ENCODE measurements around the gene SECTM1. TPM values are rescaled to one million over a fixed set of nuclear protein-coding genes. Genes with fewer than 3 reads are reported as not detected.

SECTM1 gene
- total RNA-seq, 1 donor from 2014 or later = not detected

DNA sequence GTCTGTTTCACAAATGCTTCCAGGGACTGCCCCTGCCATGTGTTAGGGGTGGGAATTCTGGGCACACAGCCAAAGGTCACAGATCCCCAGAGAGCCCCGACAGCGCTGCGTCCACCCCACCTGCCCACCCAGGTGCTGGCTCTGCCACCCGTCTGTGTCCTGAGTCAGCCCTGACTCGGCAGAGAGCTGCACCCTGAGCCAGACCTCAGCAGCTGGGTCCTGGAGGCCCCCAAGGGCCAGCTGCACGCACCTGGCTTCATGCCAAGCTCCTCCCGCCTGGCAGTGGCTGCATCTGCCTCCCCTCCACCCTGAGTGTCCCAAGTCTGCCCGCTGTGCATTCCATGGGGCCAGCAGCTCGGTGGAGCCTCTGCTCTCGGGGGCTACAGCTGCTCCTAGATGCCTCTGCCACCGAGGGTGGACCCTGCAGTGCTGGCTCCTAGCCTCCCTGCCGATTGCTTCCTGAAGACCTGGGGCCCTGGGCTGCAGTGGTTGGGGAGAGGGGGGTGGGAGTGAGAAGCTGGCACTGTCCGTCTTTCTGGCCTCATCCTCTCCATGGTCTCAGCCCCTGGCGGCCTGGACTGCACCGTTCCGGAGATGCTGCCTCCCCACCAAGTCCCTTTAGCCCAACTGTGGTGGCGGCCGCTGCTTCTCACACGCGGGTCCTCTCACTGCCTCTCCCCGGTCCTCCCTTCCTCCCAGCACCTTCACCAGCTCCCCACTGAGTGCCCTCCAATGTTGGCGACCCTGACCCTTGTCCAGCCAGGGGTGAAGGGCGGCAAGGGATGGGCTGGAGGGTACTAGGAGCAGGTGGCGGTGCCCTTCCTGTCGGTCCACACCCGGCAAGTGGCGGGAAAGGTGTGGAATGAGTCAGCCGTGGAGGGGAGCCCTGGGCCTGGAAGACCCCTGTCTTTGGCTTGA is 3.0 kb downstream of the SECTM1 start:
- Mint-ChIP-seq H3K36me3 (ENCODE audit: insufficient read depth) (no peaks in the 10 kb centered on the region), H3K9me3 (ENCODE audit: low read depth) (no peaks in the 10 kb centered on the region), H3K4me1 (ENCODE audit: low read depth) (peaks cover 8% of the 10 kb centered on the region), H3K27me3 (peaks cover 40% of the 10 kb centered on the region), H3K27ac (no peak overlapping the region), H3K4me3 (ENCODE audit: low read depth) (no peak overlapping the region)
- TF ChIP-seq, protein P1, sequence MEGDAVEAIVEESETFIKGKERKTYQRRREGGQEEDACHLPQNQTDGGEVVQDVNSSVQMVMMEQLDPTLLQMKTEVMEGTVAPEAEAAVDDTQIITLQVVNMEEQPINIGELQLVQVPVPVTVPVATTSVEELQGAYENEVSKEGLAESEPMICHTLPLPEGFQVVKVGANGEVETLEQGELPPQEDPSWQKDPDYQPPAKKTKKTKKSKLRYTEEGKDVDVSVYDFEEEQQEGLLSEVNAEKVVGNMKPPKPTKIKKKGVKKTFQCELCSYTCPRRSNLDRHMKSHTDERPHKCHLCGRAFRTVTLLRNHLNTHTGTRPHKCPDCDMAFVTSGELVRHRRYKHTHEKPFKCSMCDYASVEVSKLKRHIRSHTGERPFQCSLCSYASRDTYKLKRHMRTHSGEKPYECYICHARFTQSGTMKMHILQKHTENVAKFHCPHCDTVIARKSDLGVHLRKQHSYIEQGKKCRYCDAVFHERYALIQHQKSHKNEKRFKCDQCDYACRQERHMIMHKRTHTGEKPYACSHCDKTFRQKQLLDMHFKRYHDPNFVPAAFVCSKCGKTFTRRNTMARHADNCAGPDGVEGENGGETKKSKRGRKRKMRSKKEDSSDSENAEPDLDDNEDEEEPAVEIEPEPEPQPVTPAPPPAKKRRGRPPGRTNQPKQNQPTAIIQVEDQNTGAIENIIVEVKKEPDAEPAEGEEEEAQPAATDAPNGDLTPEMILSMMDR (IDR thresholded peaks at IDR 0.05; ENCODE audit: unreplicated experiment) = no peak
- DNase-seq (ENCODE audit: low spot score, unreplicated experiment) = no peak

DNA sequence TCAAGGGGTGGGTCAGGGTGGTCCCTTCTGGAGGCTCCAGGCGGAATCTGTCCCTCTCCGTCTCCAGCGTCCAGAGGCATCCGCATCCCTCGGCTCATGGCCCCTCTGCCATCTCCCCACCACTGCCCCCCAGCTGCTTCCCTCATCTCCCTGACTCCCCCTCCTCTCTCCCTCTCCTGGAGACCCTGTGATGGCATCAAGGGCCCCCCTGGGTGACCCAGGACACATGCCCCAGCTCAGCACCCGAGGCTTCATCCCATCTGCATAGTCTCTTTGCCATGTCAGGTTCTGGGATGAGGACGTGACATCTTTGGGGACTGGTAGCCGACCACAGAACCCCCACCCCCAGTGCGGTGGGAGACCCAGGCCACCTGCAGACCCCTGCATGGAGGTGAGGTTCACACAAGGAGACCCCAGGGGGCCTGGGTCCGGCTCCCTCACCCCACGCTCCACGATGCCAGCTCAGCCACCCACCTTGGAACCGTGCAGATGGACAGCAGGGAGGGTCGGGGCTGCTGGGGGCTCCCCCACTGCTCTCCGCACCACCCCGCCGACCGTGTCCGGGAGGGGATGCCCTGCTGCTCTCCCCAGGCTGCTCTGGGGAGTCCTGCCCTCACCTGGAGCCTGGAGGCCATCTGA is 3.8 kb downstream of the SECTM1 start:
- TF ChIP-seq, protein P1 (IDR thresholded peaks at IDR 0.05; ENCODE audit: unreplicated experiment) = no peak
- H3K9me3 Mint-ChIP-seq (ENCODE audit: low read depth) = no peaks in the 10 kb centered on the region
- no peak for DNase-seq (ENCODE audit: low spot score, unreplicated experiment)
- peaks cover 5% of the 10 kb centered on the region for H3K4me1 Mint-ChIP-seq (ENCODE audit: low read depth)
- peaks cover 32% of the 10 kb centered on the region for H3K27me3 Mint-ChIP-seq
- no peak overlapping the region for H3K4me3 Mint-ChIP-seq (ENCODE audit: low read depth)
- H3K36me3 Mint-ChIP-seq (ENCODE audit: insufficient read depth) = no peaks in the 10 kb centered on the region
- no peak overlapping the region for H3K27ac Mint-ChIP-seq

DNA sequence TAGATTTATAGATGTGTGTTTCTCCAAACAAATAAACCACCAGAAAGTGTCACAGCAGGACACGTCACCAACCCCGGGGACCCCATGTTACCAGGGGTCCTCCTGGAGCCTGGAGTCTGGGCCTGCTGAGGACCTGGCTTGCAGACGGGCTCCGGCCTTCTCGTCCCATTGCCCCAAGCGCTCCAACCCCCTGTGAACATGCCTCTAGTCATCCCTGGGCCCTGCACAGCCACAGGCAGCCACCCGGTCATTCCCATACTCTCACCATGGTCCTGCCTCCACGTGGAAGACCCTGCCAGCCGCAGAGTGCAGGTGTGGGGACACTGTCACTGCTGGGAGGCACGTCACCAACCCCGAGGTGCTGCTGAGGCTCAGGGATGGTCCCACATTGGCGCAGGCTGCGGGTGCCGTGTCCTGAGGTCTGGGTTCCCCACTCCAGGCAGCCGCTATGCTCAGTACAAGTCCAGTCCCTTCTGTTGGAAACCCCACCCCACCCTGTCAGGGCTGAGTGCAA is 4.5 kb downstream of the SECTM1 start:
- Mint-ChIP-seq H3K27me3 (peaks cover 27% of the 10 kb centered on the region), H3K27ac (no peak overlapping the region)

DNA sequence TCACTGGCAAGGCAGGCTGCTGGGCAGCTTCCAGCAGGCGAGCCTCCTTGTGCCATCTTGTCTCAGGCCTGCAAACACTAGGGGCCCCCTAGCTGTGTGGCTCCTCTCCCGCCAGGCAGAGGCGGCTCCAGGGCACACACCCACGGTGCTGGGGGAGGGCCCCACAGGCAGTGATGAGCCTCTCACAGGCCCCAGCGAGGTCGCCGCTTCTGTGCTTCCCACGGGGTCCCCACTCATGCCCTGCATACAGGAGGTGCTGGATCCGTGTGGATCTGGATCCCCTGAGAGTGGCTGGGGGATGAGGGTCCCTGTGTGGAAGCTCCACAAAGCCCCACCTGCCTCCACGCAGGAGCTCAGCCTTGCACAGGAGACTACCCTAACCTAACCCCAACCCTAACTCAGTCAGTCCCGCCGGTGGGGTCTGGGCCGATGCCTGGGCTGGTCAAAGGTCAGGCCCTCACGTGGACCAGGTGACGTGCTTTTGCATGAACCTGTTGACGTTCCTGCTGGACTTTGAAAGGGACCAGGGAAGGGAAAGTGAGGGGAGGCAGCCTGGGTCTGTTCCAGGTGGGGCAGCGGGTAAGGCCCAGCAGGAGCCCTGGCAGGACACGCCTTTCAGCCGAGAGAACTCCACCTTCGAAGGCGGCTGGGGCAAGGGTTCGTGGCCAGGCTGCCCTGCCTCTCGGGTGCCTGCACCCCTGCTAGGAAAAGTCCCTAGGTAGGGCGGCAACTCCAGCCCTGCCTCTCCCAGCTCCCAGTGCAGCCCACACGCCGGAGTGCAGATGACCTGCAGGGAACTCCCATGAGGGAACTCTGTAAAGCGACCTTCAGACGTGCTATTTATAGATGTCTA is 5.2 kb downstream of the SECTM1 start:
- no peaks in the 10 kb centered on the region for H3K9me3 Mint-ChIP-seq (ENCODE audit: low read depth)
- H3K4me3 Mint-ChIP-seq (ENCODE audit: low read depth) = no peak overlapping the region
- peaks cover 5% of the 10 kb centered on the region for H3K4me1 Mint-ChIP-seq (ENCODE audit: low read depth)
- TF ChIP-seq, protein P1 (IDR thresholded peaks at IDR 0.05; ENCODE audit: unreplicated experiment) = no peak
- no peaks in the 10 kb centered on the region for H3K36me3 Mint-ChIP-seq (ENCODE audit: insufficient read depth)
- H3K27me3 Mint-ChIP-seq = peaks cover 27% of the 10 kb centered on the region
- H3K27ac Mint-ChIP-seq = no peak overlapping the region
- DNase-seq (ENCODE audit: low spot score, unreplicated experiment) = no peak

More for the DNA sequence above, 4.5 kb downstream of the SECTM1 start:
- Mint-ChIP-seq H3K36me3 (ENCODE audit: insufficient read depth) (no peaks in the 10 kb centered on the region), H3K9me3 (ENCODE audit: low read depth) (no peaks in the 10 kb centered on the region), H3K4me1 (ENCODE audit: low read depth) (peaks cover 5% of the 10 kb centered on the region), H3K4me3 (ENCODE audit: low read depth) (no peak overlapping the region)
- DNase-seq (ENCODE audit: low spot score, unreplicated experiment) = no peak
- TF ChIP-seq, protein P1 (IDR thresholded peaks at IDR 0.05; ENCODE audit: unreplicated experiment) = no peak

DNA sequence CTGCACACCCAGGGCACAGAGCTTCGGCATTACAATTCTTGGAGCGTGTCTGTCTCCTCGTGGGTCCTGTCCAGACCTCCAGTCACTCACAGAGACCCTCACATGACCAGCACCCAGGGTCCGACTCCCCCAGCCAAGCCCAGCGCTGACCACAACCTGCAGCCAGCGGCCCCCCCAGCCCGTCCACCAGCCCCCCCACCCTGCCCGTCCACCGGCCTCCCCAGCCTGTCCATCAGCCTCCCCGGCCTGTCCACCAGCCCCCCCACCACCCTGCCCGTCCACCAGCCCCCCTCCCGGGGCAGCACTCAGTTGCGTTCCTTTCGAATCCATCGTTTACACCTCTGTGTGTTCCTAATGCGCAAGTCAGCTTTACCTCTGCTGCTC is 5.8 kb downstream of the SECTM1 start:
- H3K27ac Mint-ChIP-seq = no peak overlapping the region
- H3K4me3 Mint-ChIP-seq (ENCODE audit: low read depth) = no peak overlapping the region
- DNase-seq (ENCODE audit: low spot score, unreplicated experiment) = no peak
- H3K27me3 Mint-ChIP-seq = peaks cover 23% of the 10 kb centered on the region
- TF ChIP-seq, protein P1 (IDR thresholded peaks at IDR 0.05; ENCODE audit: unreplicated experiment) = no peak
- no peaks in the 10 kb centered on the region for H3K36me3 Mint-ChIP-seq (ENCODE audit: insufficient read depth)
- no peaks in the 10 kb centered on the region for H3K9me3 Mint-ChIP-seq (ENCODE audit: low read depth)
- peaks cover 2% of the 10 kb centered on the region for H3K4me1 Mint-ChIP-seq (ENCODE audit: low read depth)
